NT2/D1 (cell line): Measurements from ENCODE around the gene SRGAP1.

Experiments used
- SUZ12 ChIP-seq: IDR thresholded peaks from 2 replicates; pipeline ENCODE4 v1.6.1; 2011; ENCODE audit not compliant: insufficient read length, insufficient read depth; ENCODE audit errors: extremely low read depth
- YY1 ChIP-seq: IDR thresholded peaks from 2 replicates; pipeline ENCODE4 v1.6.1; 2011; ENCODE audit not compliant: insufficient read length, insufficient read depth

- TF ChIP-seq SUZ12 (no peak), YY1 (no peak)
Observed at GRCh38 chr12:63853978-63854377, 9.5 kb downstream of the SRGAP1 start.
